Measurements from ENCODE around the gene SHROOM4.

Gene SHROOM4

GRCh38 chrX:50770702-50771101, 43.3 kb downstream of the SHROOM4 start:
- Histone ChIP-seq H3K79me2 (no peaks in the 10 kb centered on the region), H3K9me3 (ENCODE audit: control insufficient read depth, low read length) (no peaks in the 10 kb centered on the region), H3K27ac (no peak overlapping the region), H3K36me3 (ENCODE audit: control insufficient read depth, insufficient read depth, low read length) (no peaks in the 10 kb centered on the region), H3K27me3 (ENCODE audit: control insufficient read depth, insufficient read depth, low read length) (no peaks in the 10 kb centered on the region), H3K9ac (no peak overlapping the region), H3K4me1 (no peaks in the 10 kb centered on the region), H2AFZ (no peak overlapping the region), H3K4me3 (ENCODE audit: low read depth, low read length) (no peak overlapping the region), H3K4me2 (ENCODE audit: low read length) (no peak overlapping the region)
- no peak for TF ChIP-seq CTCF (IDR thresholded peaks at IDR 0.05)

- Histone ChIP-seq H3K79me2 (no peaks in the 10 kb centered on the region), H3K36me3 (ENCODE audit: control insufficient read depth, insufficient read depth, low read length) (no peaks in the 10 kb centered on the region), H3K4me1 (no peaks in the 10 kb centered on the region), H3K4me3 (ENCODE audit: low read depth, low read length) (no peak overlapping the region), H3K27me3 (ENCODE audit: control insufficient read depth, insufficient read depth, low read length) (no peaks in the 10 kb centered on the region), H3K27ac (no peak overlapping the region), H3K9ac (no peak overlapping the region), H3K9me3 (ENCODE audit: control insufficient read depth, low read length) (no peaks in the 10 kb centered on the region), H2AFZ (no peak overlapping the region), H3K4me2 (ENCODE audit: low read length) (no peak overlapping the region)
- no peak for TF ChIP-seq CTCF (IDR thresholded peaks at IDR 0.05)
These were observed 44.5 kb downstream of the SHROOM4 start for GRCh38 chrX:50769389-50770063.

GRCh38 chrX:50768801-50769200, 45.2 kb downstream of the SHROOM4 start:
- H3K9me3 ChIP-seq (ENCODE audit: control insufficient read depth, low read length): no peaks in the 10 kb centered on the region
- no peak overlapping the region for H3K9ac ChIP-seq
- no peaks in the 10 kb centered on the region for H3K27me3 ChIP-seq (ENCODE audit: control insufficient read depth, insufficient read depth, low read length)
- H3K79me2 ChIP-seq: no peaks in the 10 kb centered on the region
- H3K4me2 ChIP-seq (ENCODE audit: low read length): no peak overlapping the region
- no peak overlapping the region for H2AFZ ChIP-seq
- no peak overlapping the region for H3K27ac ChIP-seq
- no peaks in the 10 kb centered on the region for H3K4me1 ChIP-seq
- H3K36me3 ChIP-seq (ENCODE audit: control insufficient read depth, insufficient read depth, low read length): no peaks in the 10 kb centered on the region
- H3K4me3 ChIP-seq (ENCODE audit: low read depth, low read length): no peak overlapping the region
- no peak for TF ChIP-seq CTCF (IDR thresholded peaks at IDR 0.05)

GRCh38 chrX:50765986-50766385, 48.0 kb downstream of the SHROOM4 start:
- H3K79me2 ChIP-seq: no peaks in the 10 kb centered on the region
- H3K27me3 ChIP-seq (ENCODE audit: control insufficient read depth, insufficient read depth, low read length): no peaks in the 10 kb centered on the region
- no peaks in the 10 kb centered on the region for H3K36me3 ChIP-seq (ENCODE audit: control insufficient read depth, insufficient read depth, low read length)
- H3K4me3 ChIP-seq (ENCODE audit: low read depth, low read length): no peak overlapping the region
- no peak overlapping the region for H3K4me2 ChIP-seq (ENCODE audit: low read length)
- no peak overlapping the region for H3K9ac ChIP-seq
- no peaks in the 10 kb centered on the region for H3K4me1 ChIP-seq
- no peaks in the 10 kb centered on the region for H3K9me3 ChIP-seq (ENCODE audit: control insufficient read depth, low read length)
- H3K27ac ChIP-seq: no peak overlapping the region
- no peak overlapping the region for H2AFZ ChIP-seq
- TF ChIP-seq CTCF (IDR thresholded peaks at IDR 0.05): no peak

GRCh38 chrX:50762578-50762977, 51.4 kb downstream of the SHROOM4 start:
- H3K4me3 ChIP-seq (ENCODE audit: low read depth, low read length): no peak overlapping the region
- H3K27me3 ChIP-seq (ENCODE audit: control insufficient read depth, insufficient read depth, low read length): no peaks in the 10 kb centered on the region
- no peak for TF ChIP-seq CTCF (IDR thresholded peaks at IDR 0.05)
- no peak overlapping the region for H3K4me2 ChIP-seq (ENCODE audit: low read length)
- no peak overlapping the region for H3K9ac ChIP-seq
- H3K27ac ChIP-seq: no peak overlapping the region
- no peaks in the 10 kb centered on the region for H3K79me2 ChIP-seq
- no peaks in the 10 kb centered on the region for H3K9me3 ChIP-seq (ENCODE audit: control insufficient read depth, low read length)
- no peaks in the 10 kb centered on the region for H3K4me1 ChIP-seq
- H3K36me3 ChIP-seq (ENCODE audit: control insufficient read depth, insufficient read depth, low read length): no peaks in the 10 kb centered on the region
- H2AFZ ChIP-seq: no peak overlapping the region
